Measurements from ENCODE around the gene ELP4. TPM values are rescaled to one million over a fixed set of nuclear protein-coding genes. Genes with fewer than 3 reads are reported as not detected.
"Not testable (repeated sequence)": the region's sequence is repeated elsewhere in the genome, so short reads cannot be mapped to it uniquely, and the experiment has no call there.

The ELP4 gene
- total RNA-seq, 1 experiment from 2014 or later: 24.6 TPM

- DNase-seq (ENCODE audit: low spot score): peak; percentile 73
Observed at GRCh38 chr11:31641477-31642062, 132.0 kb downstream of the ELP4 start.

- DNase-seq (ENCODE audit: low spot score): no peak
Observed at GRCh38 chr11:31643857-31644256, 134.3 kb downstream of the ELP4 start.

- DNase-seq (ENCODE audit: low spot score): no peak
Observed at GRCh38 chr11:31645747-31646146, 136.2 kb downstream of the ELP4 start.

GRCh38 chr11:31646216-31646615, 136.6 kb downstream of the ELP4 start:
- DNase-seq (ENCODE audit: low spot score): no peak

GRCh38 chr11:31649129-31649966, 139.8 kb downstream of the ELP4 start:
- no peak for DNase-seq (ENCODE audit: low spot score)

- no peak for DNase-seq (ENCODE audit: low spot score)
Observed at GRCh38 chr11:31651208-31651607, 141.6 kb downstream of the ELP4 start.

GRCh38 chr11:31651822-31652221, 142.3 kb downstream of the ELP4 start:
- DNase-seq (ENCODE audit: low spot score): no peak

GRCh38 chr11:31652528-31652927, 143.0 kb downstream of the ELP4 start:
- DNase-seq (ENCODE audit: low spot score): no peak

- no peak for DNase-seq (ENCODE audit: low spot score)
Observed at GRCh38 chr11:31655483-31655882, 145.9 kb downstream of the ELP4 start.

- DNase-seq (ENCODE audit: low spot score): no peak
Observed at GRCh38 chr11:31656051-31656450, 146.5 kb downstream of the ELP4 start.

- no peak for DNase-seq (ENCODE audit: low spot score)
Observed at GRCh38 chr11:31657091-31657490, 147.5 kb downstream of the ELP4 start.

GRCh38 chr11:31664129-31664528, 154.6 kb downstream of the ELP4 start:
- DNase-seq (ENCODE audit: low spot score): no peak

- no peak for DNase-seq (ENCODE audit: low spot score)
Observed at GRCh38 chr11:31664954-31665353, 155.4 kb downstream of the ELP4 start.

- DNase-seq (ENCODE audit: low spot score): no peak
Observed at GRCh38 chr11:31671681-31672080, 162.1 kb downstream of the ELP4 start.

GRCh38 chr11:31673108-31673507, 163.5 kb downstream of the ELP4 start:
- DNase-seq (ENCODE audit: low spot score): not testable (repeated sequence)

- no peak for DNase-seq (ENCODE audit: low spot score)
Observed at GRCh38 chr11:31676280-31676982, 166.9 kb downstream of the ELP4 start.

GRCh38 chr11:31680770-31681169, 171.2 kb downstream of the ELP4 start:
- no peak for DNase-seq (ENCODE audit: low spot score)

- DNase-seq (ENCODE audit: low spot score): no peak
Observed at GRCh38 chr11:31687256-31687655, 177.7 kb downstream of the ELP4 start.

- DNase-seq (ENCODE audit: low spot score): no peak
Observed at GRCh38 chr11:31687861-31688260, 178.3 kb downstream of the ELP4 start.

- DNase-seq (ENCODE audit: low spot score): no peak
Observed at GRCh38 chr11:31689559-31689958, 180.0 kb downstream of the ELP4 start.

- DNase-seq (ENCODE audit: low spot score): no peak
Observed at GRCh38 chr11:31690041-31690440, 180.5 kb downstream of the ELP4 start.

- DNase-seq (ENCODE audit: low spot score): no peak
Observed at GRCh38 chr11:31690516-31690915, 180.9 kb downstream of the ELP4 start.

- DNase-seq (ENCODE audit: low spot score): no peak
Observed at GRCh38 chr11:31692466-31692865, 182.9 kb downstream of the ELP4 start.
